Left kidney (tissue), 2 donors: Measurements from ENCODE around the gene ZSCAN26. TPM values are rescaled to one million over a fixed set of nuclear protein-coding genes. Genes with fewer than 3 reads are reported as not detected.
"Not testable (repeated sequence)": the region's sequence is repeated elsewhere in the genome, so short reads cannot be mapped to it uniquely, and the experiment has no call there.

Experiments
- DNase-seq: peaks from one replicate; pipeline ENCODE4 v3.0.0-alpha.2; 2013
- polyA plus RNA-seq: library from polyadenylated mRNA; unstranded; fragments of 120-200 nt; gene quantifications from one replicate; pipeline ENCODE4 v1.2.1, GENCODE V29; 2013; ENCODE audit not compliant: insufficient read length

The ZSCAN26 gene
- polyA plus RNA-seq, 1 donor, result 47.8 TPM

DNA sequence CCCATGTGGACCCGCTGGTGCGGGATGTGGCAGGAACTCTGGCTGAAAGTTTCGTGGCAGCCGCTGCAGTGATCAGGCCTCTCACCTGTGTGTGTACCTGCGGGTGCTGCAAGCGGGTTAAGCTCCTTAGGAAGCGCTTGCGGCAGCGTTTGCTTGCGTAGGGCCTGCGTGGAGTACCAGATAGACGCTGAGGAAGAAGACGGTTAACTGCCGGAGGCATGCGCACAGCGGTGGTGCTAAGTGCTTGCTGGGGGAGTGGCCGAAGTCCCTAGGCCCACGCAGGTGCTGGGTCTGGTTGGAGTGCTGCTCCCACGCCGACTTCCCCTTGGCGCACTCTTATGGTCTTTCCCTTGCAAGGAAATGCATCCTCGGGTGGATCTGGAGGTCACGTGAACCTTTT, 46.0 kb downstream of the ZSCAN26 start:
- DNase-seq, result no peak

DNA sequence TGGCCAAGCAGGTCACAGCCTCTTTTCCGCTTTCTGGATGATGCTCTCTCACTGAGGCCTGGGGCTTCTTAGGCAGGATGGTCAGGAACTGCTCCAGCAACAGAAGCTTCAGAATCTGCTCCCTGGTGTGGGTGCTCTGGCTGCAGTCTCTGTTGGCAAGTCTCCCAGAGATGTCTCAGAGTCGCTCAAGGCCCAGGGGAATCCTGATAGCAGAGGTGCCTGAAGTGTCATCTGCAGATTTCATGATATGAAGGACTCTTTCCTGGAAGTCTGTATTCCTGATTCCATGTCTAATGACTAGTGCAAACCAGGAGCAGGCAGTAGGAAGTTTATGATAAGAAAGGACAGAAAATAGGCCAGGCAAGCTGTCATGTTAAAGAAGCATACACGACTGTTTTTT, 48.7 kb downstream of the ZSCAN26 start:
- no peak for DNase-seq

DNA sequence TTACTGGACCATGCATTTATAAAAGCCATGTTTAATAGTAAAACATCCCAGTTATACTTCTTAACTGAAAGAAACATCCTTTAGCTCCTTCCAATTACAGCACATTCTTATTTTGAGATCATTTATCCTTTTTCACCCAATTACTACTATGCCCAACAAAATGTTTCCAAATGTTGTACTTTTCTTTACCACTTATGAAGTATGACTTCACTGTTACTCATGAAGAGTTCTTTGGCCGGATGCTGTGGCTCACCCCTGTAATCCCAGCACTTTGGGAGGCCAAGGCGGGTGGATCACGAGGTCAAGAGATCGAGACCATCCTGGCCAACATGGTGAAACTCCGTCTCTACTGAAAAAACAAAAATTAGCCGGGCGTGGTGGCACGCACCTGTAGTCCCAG, 50.9 kb downstream of the ZSCAN26 start:
- not testable (repeated sequence) for DNase-seq

DNA sequence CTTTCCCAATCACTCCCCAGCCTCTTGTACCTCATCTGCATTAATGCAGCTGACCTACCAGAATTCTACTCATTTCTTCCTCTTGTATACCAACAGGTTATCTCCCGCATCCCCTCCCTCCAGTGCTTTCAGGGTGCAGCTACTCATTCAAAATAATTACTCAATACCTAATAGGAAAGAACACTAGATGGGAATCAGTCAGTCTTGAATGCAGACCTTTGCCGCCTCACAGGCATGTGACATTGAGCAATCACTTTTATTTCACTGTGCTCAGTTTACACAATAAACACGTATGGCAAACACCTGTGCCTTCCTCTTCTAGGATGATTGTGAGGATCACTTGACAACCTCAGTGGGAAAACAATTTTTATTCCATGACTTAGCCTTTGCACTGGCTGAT, 55.7 kb downstream of the ZSCAN26 start:
- DNase-seq, result no peak

DNA sequence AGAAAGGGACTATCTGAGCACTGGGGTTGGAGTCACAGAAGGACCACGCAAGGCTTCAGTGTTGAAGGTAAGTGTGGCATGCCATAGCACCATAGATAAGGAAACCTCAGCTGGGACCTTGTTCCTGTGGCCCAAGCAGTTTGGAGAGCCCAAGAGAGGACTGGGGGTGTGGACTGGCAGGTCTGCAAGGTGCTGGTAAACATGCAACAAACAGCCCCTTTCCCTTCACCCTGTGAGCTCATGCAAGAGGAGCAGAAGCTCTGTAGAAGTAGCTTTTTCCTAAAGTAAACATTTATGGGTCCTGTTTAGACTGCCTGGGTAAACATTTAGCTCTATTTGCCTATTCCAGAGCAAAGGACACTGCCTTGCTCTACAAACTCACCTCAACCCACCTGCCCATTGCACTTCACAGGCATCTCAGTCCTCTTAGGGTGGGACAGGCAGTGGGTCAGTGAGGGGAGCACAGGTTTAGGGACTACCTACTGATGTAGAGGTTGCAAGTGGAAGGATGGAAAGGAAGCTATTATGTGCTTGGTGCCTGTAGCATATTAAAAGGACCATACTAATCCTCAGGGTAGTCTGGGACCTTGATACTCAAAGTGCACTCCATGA, 57.0 kb downstream of the ZSCAN26 start:
- no peak for DNase-seq

DNA sequence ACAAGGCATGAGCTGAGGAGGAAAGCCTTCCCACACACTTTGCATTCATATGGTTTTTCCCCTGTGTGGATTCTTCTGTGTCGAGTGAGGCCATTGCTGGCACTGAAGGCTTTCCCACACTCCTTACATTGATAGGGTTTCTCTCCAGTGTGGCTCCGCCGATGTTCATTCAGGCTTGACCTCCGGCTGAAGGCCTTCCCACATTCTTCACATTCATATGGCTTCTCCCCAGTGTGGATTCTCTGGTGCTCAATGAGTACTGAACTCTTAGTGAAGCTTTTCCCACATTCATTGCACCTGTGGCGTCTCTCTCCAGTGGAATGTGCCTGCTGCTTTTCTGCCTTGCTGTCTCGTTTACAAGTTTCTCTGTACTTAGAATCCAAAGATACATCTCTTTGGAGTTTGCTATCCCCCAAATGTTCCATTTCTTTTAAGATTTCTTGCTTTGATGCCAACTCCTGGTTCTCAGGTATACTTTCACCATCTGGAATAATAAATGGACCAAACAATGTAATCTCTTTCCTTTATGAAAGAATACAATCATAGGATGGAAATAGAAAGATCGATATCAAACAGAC, 59.5 kb downstream of the ZSCAN26 start:
- no peak for DNase-seq

Other genes with a start within 250 kb of the ZSCAN26 start
- 4.9 TPM for gene ZNF165, start 186.6 kb upstream of the ZSCAN26 start, polyA plus RNA-seq
- gene ZSCAN16, start 142.5 kb upstream of the ZSCAN26 start, polyA plus RNA-seq, result 13.1 TPM
- 53.5 TPM for gene ZKSCAN8, start 125.3 kb upstream of the ZSCAN26 start, polyA plus RNA-seq
- 42.1 TPM for gene ZSCAN9, start 41.9 kb upstream of the ZSCAN26 start, polyA plus RNA-seq
- gene ZKSCAN4, start 14.9 kb upstream of the ZSCAN26 start, polyA plus RNA-seq, result 11.6 TPM
- gene NKAPL, start 7.8 kb upstream of the ZSCAN26 start, polyA plus RNA-seq, result 2.9 TPM
- 13.4 TPM for gene PGBD1, start 14.4 kb downstream of the ZSCAN26 start, polyA plus RNA-seq
- 12.0 TPM for gene ZSCAN31, start 69.0 kb downstream of the ZSCAN26 start, polyA plus RNA-seq
- gene ZKSCAN3, start 82.8 kb downstream of the ZSCAN26 start, polyA plus RNA-seq, result 13.1 TPM
- gene ZSCAN12, start 132.6 kb downstream of the ZSCAN26 start, polyA plus RNA-seq, result 17.0 TPM
- gene ZSCAN23, start 176.3 kb downstream of the ZSCAN26 start, polyA plus RNA-seq, result 16.5 TPM
- gene GPX6, start 248.7 kb downstream of the ZSCAN26 start, polyA plus RNA-seq, result not detected